Measurements from ENCODE around the gene DNM3.

GRCh38 chr1:171953835-171954234 is 112.5 kb downstream of the DNM3 start:
- TF ChIP-seq EZH2 (IDR thresholded peaks at IDR 0.05) = no peak
- no peak for TF ChIP-seq POLR2AphosphoS5 (IDR thresholded peaks at IDR 0.05; ENCODE audit: borderline replicate concordance, low read depth, low read length)

All from SK-N-MC (cell line).